ENCODE results near the gene TPRG1.

Gene TPRG1

DNA sequence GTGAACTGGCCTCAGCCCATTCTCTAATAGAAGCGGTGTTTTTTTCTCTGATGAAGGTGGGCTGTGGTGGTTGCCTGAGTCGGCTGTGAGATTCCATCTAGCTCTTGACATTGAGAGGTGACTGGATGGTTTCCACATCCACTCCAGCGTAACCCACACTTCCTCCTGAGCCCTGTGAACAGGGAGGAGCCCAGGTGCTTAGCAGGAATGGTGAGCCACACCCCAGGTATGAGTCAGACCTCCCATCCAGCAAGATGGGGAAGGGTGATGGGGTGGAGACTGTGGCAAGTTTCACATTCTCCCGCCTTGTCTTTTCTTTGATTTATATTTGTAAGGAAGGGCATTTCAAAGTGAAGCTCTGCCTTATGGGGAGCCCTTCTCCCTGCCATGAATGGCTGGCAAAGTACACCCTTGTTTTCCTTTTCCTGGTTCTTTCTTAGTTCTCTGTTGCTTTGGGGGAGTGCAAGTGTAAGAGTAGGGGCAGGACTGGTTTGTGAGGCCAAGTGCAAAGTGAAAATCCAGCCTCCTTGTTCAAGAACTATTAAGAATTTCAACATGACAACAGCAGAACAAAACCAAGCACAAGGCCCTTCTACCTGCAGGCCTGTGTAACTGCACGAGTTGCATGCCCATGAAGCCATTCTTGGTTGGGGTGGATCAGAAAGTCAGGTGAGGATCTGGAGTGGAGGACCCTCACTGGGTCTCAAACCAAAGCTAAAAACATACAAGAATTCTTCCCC is 4.6 kb upstream of the TPRG1 start:
- no peak for DNase-seq

DNA sequence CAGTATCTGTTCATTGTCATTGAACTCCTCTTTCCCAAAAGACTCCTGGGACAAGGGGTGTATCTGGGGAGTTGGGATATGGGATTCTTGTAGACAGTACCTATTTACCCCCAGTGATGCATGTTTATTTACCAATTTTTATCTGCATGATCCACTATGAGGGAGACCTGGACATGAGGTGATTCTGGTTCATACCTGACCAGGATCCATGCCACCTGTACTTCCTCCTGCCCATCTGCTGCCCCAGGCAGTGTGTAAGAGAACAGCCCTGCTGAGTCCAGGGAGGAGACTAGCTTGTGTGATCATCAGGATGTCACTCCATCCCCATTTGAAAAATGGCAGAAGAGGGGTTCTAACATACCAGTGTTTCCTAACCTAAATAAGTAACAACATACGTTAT is 3.1 kb upstream of the TPRG1 start:
- no peak for DNase-seq

DNA sequence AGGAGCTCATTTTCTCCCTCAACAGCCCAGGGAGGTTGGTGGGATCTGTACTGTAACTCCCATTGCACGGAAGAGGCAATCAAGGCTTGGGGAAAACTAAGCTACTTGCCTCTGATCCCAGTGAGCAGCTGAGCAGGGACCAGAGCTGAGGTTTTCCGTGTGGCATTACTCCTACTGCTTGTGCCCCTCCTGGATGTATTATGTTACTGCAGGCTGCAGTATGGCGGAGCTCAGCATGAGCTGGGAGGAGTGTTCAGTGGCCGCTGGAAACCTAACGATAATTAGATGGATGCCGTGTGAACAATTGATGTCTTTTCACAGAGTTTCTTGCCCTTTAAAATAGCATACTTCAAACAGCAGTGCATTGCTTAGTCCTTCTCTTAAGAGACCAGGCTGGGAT is 2.0 kb upstream of the TPRG1 start:
- DNase-seq: no peak

DNA sequence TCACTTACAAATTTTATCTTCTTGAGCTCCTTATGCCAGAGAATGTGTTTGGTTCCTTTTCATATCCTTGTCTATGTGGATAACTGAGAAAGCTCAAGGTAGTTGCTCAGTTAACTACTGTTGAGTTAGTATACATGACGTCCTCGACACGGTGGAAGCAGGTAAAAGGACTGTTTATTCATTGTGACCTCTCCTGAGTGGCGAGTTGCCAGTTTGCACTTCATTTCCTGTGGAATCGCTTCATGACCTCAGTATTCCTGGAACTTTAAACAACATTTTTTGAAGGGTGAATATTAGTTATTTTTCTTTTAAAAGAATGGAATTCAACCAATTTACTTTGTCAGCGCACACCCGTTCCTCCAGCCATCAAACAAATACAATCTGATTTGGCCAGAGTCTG is 1.2 kb upstream of the TPRG1 start:
- DNase-seq: no peak

DNA sequence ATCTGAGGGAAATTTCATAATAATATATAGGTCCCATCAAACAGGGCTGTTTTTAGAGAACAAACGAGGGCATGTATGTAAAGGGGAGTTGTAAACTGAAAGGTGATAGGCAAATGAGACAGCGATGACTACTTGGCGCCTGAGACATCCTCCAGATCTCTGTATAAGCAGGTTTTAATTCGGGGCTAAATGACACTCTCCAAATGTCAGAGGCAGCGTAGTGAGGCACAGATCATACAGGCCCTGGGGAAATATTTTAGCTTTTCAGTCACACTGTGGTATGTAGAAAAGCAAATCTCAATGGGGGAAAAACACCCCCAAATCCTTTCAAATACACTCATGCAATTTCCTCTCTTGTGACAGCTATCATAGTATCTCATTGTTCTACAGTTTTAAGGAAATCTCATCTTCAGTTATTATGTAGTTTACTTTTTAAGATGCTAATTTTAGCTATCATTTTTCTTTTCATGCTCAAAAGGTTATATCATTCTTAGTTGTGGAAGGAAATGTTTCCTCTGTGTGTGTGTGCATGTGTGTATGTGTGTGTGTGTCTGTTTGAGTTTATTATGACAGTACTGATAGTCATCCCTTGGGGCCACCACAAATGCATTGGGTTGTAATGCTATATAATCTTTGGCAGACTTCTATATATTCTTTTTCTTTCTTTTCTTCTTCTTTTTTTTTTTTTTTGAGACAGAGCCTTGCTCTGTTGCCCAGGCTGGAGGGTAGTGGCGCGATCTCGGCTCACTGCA is 1.1 kb downstream of the TPRG1 start:
- DNase-seq: no peak

DNA sequence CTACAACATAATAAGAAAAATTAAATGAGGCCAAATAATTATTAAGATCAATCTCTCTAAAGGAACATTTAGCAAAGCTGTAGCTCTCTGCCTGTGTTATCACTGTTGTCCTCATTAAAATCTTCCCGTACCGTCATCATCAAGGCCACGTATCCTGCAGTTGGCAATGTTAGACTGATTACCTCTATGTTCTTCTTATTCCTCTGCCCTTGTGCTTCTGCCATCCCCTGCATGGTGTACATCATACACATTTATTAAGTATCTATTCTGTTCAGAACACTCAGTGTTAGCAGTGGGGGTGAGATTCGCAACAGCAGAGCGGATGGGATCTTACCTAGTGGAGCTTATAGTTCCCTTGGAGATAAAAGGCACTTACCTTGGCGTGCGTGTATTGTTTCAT is 12.8 kb downstream of the TPRG1 start:
- DNase-seq: no peak

DNA sequence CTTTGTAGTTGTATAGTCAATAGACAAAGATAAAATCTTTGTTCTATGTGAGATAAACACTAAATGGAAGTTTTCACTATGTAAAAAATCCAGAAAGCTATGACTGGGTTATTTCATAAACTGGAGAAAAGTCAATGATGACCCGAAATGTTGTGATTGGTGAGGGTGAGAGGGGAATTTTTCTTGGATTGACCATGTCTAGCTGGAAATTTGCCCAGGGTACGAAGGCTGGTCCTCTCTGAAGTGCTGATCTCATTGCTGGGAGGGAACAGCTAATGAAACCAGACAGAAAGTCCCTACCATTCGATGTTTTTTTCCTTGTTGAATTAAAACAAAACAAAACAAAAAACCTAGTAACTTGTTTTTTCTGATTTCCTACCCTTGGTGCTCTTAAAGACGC is 14.3 kb downstream of the TPRG1 start:
- DNase-seq: no peak

DNA sequence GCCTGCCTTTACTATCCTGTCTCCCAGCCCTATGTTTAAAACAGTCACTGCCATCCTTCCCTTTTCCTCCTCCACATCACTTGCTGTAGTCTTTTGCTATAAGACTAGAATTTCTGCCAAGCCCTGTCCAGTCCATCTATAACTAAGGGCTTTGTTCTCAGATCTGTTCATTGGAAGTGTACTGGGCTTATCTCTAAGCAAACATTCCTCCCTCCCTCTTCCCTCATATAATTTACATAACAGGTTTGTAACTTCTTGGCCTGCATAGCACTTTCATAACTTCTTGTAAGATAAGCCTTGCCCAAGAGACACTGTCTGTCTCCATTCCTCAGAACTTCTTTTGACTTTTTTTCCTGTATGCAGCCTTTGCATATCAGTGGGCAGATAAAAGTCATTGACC is 16.7 kb downstream of the TPRG1 start:
- no peak for DNase-seq

DNA sequence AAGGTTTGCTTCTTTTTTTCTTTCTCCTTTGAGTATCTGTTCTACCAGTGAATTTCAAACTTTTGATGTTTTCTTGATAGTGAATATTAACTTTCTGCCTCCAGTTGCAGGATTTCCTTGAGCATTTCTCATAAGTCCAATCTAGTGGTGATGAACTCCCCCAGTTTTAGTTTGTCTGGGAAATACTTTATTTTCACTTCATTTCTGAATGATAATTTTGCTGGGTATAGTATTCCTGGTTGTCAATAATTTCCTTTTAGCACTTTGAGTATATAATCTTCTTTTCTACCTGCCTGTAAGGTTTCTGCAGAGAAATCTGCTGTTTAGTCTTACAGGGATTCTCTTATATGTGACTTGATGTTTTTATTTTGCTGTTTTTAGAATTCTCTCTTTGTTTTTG is 21.0 kb downstream of the TPRG1 start:
- DNase-seq: no peak

DNA sequence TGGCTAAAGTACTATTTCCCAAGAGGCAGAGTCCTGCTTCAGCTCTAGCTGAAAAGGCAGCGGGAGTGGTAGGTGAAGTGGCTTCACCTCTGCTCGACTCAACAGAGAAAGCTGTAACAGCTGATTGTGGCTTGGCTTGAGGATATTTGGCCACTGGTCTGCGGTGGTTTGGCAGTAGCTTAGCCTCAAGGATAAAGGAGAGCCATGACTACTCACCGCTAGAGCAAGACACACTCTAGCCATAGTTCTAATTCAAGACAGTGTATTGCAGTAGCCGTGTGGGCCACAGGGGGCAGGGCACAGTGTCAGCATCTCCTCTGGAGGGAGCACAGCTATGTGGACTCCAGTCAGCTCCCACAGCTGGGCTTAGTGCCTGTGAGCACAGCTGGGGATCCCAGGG is 23.5 kb downstream of the TPRG1 start:
- no peak for DNase-seq

DNA sequence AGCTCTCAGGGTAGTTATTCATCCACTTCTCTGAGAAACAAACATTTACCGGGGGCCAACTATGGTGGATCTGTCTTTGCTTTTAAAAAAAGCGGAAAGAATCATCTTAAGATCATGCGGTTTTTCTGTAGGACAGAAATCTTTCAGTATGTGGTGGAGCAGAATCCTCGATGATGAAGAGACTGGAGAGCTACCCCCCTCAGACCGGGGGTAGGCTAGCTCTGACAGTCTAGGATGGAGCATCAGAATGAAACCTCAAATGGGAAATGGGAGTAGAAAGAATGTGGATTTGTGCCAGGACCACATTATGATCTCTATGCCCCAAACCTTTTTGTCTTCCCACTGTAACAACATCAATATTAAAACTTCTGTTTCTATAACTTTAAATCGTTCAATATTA is 30.3 kb downstream of the TPRG1 start:
- no peak for DNase-seq

DNA sequence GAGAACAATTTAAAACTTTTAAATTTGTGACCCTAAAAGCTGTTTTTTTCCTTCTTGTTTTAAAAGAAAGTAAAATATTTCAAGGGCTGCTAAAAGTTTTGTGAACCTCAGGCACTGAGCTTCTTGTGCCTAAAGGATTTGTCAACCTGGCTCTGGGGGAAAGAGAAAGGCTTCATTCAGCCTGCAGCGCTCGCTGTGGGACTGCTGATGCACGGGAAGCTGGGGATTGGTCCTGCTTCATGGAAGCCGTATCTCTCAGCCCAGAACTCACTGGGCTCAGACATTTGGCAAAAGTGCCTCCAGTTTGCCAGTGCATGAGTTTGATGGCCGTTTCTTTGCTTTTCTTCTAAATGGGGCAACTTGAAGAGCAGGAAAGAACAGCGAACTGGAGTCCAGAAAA is 30.8 kb downstream of the TPRG1 start:
- no peak for DNase-seq

DNA sequence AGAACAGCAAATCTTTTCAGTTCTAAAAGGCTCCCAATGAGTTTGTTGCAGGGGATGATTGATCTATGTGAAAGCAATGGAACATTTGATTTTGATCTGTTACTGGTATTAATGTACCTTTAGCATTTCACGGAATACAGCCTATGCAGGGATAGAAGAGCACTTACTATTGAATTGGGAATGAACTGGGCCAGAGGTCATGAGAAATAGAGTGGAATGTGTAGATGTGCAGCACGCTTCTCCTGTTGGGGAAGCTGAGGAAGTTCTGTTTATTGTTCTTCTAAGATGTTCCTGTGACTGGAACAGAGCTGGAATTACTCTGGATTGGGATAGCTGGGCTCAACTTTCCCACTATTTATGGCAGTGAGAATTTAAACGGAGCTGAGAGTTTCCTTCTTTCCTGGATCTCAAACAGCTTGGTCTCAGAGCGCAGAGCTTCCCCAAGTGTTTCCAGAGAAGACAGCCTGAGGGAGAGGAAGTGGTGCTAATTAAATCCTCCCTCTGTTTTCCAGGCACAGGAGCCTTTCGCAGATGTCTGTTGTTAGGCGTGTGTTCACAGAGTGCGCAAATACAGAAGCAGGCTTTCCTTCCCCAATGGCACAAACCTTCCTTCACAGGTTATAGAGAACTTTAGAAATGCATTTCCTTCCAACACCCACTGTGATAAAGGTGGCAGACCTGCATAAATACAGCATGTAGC is 32.5 kb downstream of the TPRG1 start:
- no peak for DNase-seq

DNA sequence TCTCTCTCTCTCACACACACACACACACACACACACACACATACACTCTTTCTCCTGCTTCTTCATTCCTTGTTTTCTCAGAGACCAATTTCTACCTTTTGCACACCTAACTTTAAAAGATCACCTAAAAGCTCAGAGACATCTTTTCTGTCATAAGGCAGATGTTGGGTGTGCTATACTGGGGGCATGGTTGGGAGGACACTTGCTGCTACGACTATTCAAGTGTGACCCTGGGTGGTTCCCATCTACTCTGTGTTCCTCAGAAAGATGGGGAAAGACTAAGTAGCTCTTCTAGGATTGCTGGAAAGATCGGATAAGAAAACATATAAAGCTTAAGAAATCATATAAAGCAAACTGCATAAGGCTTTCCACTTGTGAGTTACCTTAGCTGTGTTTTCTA is 33.2 kb downstream of the TPRG1 start:
- no peak for DNase-seq

DNA sequence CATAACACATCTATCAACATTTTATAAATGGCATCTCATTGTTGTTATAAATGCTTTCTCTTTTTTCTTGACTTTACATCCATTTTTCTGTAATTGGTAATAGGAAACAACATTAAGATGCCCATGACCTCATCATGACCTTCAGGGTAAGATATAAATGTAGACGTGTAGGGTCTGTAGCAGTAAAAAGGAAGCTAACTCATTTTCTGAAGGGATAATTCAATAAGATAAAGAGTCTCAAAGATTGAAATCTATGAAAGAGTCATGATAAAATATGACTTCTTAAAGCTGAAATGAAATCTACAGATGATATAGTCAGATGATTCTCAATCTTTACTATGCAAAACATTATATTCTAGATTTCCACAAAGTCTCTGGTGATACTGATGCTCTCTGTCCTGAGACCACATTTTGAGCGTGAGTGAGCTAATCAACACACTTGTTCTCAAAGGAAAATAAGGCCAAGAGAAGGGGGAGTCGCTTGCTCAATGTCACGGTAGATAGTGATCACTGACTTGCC is 38.5 kb downstream of the TPRG1 start:
- DNase-seq: no peak

DNA sequence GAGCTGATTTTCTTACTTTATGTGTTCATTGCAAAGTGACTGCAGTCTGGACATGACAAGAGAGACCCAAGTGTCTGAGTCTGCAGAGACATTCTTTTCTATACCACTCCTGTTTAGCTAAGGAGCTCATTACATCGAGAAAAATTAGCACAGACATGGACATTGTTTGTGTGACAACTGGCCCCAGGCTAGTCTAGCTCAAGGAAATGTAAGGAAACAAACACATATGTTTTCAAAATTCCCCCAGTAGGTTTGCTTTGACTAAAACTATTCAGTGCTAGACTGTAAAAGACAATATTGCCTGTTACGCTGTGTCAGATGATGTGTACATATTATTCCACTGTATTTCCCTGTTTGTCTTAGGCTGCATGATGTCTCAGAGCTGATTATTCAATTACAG is 40.9 kb downstream of the TPRG1 start:
- DNase-seq: no peak

DNA sequence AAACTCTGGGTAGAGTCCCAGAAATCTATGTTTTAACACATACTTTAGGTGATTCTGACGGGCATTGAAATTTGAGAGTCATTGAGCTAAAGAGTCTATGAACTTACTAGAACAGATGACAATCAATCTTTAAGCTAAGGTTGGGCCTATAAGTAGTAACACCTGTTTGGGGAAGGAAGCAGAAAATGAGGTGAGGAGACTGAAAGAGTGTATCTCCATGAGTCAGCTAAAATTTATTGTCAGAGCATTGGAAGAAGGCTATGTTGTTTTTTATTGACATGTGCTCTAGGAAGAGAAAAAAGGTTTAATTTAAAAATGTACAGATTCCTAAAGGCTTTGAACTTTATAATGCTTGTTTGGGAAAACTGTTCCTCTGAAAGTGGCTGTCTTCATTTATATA is 42.9 kb downstream of the TPRG1 start:
- DNase-seq: no peak

DNA sequence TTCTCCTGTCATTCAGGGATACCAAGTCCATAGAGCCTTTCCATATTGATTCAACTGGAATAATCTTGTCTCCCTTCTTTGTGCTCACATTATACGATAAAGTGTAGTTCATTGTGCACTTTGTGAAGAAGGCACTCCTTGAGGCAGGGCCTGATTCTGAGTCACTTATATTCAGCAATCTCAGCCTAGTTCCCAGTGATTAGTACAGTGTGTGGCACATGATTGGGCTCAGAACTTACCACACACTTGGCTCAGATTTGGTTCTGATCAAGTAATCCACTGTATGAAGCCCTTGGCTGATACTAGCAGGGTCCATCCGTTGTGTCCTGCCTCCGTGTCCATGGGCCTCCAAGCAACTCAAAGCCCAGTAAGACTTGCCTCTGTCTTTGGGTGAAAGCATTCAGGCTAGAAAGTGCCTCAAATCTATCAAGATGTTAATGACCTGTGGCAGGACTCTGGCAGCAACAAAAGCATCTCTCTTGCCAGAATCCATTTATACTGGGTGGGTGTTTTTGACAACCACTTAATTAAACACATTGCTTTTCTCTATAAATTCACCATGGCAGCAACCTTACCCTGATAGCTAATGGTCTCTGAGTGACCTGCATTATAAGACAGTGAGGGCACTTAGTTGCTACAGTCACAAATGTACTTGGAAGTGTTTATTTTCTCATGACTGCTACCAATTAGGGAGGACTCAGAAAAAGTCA is 51.3 kb downstream of the TPRG1 start:
- DNase-seq: no peak

DNA sequence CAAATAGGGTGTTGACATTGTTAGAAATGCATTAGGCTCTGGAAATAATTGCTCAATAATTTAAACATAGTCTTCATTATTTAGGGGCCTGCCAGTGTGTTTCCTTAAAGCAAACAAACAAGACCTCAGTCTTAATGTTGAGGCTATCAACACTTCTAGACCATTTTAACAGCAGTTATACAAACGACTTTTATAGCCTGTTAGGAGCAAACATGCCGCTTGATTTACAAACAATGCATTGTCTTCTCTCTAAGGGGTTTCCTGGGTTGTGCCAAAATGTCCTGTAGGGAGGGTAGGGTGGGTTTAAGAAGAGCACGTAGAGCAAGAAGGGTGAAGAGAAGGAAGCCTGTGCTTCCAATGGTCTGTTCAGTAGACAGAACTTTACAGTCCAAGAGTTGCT is 53.7 kb downstream of the TPRG1 start:
- no peak for DNase-seq

DNA sequence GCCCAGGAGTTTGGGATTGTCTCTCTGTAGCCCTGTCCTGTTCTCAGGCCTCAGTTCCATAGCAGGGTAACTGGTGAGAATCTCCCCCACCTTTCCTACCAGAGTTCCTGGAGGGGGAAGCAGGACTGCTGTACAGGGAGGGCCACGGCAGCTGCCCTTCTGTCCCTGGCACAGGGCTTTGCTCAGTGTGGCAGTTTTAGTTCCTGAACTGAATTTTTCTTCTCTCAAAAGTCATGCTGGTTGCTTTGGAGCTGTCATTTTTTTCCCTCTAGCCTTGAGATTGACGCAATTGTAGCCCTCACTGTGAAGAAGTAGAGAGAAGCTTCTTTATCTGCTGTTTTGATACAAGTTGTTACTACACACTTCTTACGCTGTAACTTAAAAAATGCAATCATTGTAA is 55.5 kb downstream of the TPRG1 start:
- DNase-seq: no peak

DNA sequence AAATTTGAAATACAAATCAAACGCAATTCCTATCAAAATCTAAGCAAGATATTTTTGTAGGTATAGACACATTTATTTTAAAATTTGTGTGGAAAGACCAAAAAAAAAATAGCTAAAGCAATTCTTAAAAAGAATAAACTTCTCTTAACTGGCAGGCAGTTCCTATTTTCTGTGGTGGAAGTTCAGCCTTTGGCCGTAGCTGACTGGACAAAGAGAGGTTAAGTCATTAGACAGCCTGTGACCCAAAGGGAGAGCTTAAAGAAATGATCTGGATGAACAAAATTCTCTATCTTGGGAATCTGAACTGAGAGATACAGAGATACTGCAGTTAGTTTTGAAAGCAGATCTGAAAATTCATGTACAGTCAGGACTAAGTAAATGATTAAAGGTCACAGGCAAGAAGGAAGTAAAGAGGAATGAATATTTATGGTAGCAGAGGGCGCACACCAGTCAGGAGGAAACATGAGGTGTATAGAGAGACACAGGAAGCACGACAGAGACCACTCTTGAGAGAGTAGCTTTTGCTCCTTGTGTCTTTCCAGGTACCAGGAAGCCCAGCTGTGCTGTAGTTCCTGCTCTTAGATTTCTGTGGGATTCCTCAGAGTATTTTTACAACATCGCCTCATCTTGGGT is 57.5 kb downstream of the TPRG1 start:
- DNase-seq: no peak

DNA sequence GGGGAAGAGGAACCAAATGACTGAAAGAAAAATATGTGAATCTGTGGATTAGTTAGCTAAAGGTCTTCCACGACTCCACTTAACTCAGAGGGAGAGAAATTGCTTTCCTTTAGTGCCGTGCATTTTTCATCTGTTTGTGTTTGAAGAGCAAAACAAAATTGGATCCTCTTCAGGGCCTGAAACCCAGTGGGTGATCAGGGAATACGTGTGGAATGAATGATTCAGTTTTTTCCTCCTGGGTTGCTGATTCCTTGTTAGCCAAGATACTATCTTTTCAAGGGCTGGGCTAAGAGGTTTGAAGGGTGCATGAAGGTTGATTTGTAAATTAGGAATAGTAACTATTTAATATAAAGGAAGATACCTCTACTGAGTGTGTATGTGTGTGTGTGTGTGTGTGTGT is 61.0 kb downstream of the TPRG1 start:
- no peak for DNase-seq
